ENCODE measurements around the gene PCDH15. TPM values are rescaled to one million over a fixed set of nuclear protein-coding genes. Genes with fewer than 3 reads are reported as not detected.

PCDH15 gene
- total and polyA plus RNA-seq, 2 of the 4 experiments (the other 2 are of a cell fraction): not detected

- Histone ChIP-seq H3K23ac (ENCODE audit: low read depth, low read length) (no peak overlapping the region), H3K27me3 (ENCODE audit: control insufficient read depth, insufficient read depth, low read length) (no peaks in the 10 kb centered on the region), H3K56ac (ENCODE audit: extremely low read depth, insufficient read depth, low read length) (no peak overlapping the region), H3K4ac (ENCODE audit: low read depth, low read length) (no peak overlapping the region), H3K9me1 (ENCODE audit: insufficient read depth, low read length) (no peaks in the 10 kb centered on the region), H4K8ac (ENCODE audit: low read depth in 2 of 2, low read length in 2 of 2) (no peak overlapping the region), H3K79me1 (ENCODE audit: low read depth in 1 of 2, low read length in 2 of 2) (no peaks in the 10 kb centered on the region), H3K4me3 (ENCODE audit: insufficient read depth, low read depth, low read length) (no peak overlapping the region), H4K91ac (ENCODE audit: insufficient read depth, low read depth, low read length) (no peak overlapping the region), H2BK120ac (ENCODE audit: low read depth, low read length) (no peak overlapping the region), H3K18ac (ENCODE audit: low read depth, low read length) (no peak overlapping the region), H2AK9ac (replicated peaks; ENCODE audit: low read depth, low read length, poor library complexity) (no peak overlapping the region), H2BK20ac (ENCODE audit: low read depth, low read length) (no peak overlapping the region), H2AFZ (replicated peaks; ENCODE audit: low read length, poor library complexity) (no peak overlapping the region), H3K4me1 (ENCODE audit: control insufficient read depth, insufficient read depth, low read length) (no peaks in the 10 kb centered on the region), H4K5ac (ENCODE audit: low read depth, low read length) (no peak overlapping the region), H4K20me1 (ENCODE audit: insufficient read depth, low read length) (no peaks in the 10 kb centered on the region), H3K36me3 (ENCODE audit: control insufficient read depth, insufficient read depth, low read length) (no peaks in the 10 kb centered on the region), H3K27ac (ENCODE audit: insufficient read depth, low read length) (no peak overlapping the region), H2AK5ac (ENCODE audit: low read depth, low read length) (no peak overlapping the region), H3K9me3 (ENCODE audit: control insufficient read depth, insufficient read depth, low read length) (no peaks in the 10 kb centered on the region), H3K9ac (ENCODE audit: low read depth, low read length) (no peak overlapping the region), H2BK5ac (ENCODE audit: low read depth, low read length, poor library complexity, severe bottlenecking) (no peak overlapping the region), H3K14ac (replicated peaks; ENCODE audit: low read depth, low read length) (no peak overlapping the region), H2BK15ac (ENCODE audit: low read depth, low read length) (no peak overlapping the region), H3K4me2 (ENCODE audit: low read depth, low read length) (no peak overlapping the region)
- CTCF ChIA-PET: no interaction called here
- 40% methylated on average over 2 of the region's 6 CpGs; no CpG with 5 or more reads in 1 of the 2 experiments for WGBS, 2 experiments (ENCODE audit: extremely low coverage in 2 of 2, insufficient read length in 1 of 2)
- POLR2A ChIA-PET (ENCODE audit: unreplicated experiment): no interaction called here
- intact Hi-C loops (cut with micrococcal nuclease) (no loop called here), in situ Hi-C loops (cut with MboI; ENCODE audit: low sequenced_read_pairs) (no loop called here), dilution Hi-C loops (cut with HindIII; ENCODE audit: low sequenced_read_pairs, unreplicated experiment) (no loop called here)
- no TSS peak for BruUV-seq (replicated peaks)
- TF ChIP-seq POLR2A (IDR thresholded peaks at IDR 0.05; ENCODE audit: low read depth, low read length): no peak
- TF ChIP-seq NFE2L2 (IDR thresholded peaks at IDR 0.05; ENCODE audit: low read depth, low read length): no peak
- no peak for TF ChIP-seq CTCF (conservative IDR thresholded peaks at IDR 0.05; ENCODE audit: low read depth, low read length)
- TF ChIP-seq RCOR1 (IDR thresholded peaks at IDR 0.05; ENCODE audit: insufficient replicate concordance, low read length): no peak
- no peak for TF ChIP-seq MAFK (IDR thresholded peaks at IDR 0.05; ENCODE audit: low read depth, low read length)
- no peak for TF ChIP-seq RFX5 (IDR thresholded peaks at IDR 0.05; ENCODE audit: low read depth, low read length)
- no peak for TF ChIP-seq FOS (IDR thresholded peaks at IDR 0.05; ENCODE audit: low read depth, low read length)
- no peak for TF ChIP-seq ELK1 (IDR thresholded peaks at IDR 0.05; ENCODE audit: borderline replicate concordance, low read depth, low read length)
- no peak for TF ChIP-seq CHD1 (IDR thresholded peaks at IDR 0.05; ENCODE audit: low read depth, low read length)
- TF ChIP-seq CEBPB (IDR thresholded peaks at IDR 0.05; ENCODE audit: low read depth, low read length): no peak
- no peak for TF ChIP-seq BHLHE40 (IDR thresholded peaks at IDR 0.05; ENCODE audit: low read depth, low read length)
- no peak for TF ChIP-seq MXI1 (IDR thresholded peaks at IDR 0.05; ENCODE audit: borderline replicate concordance, low read depth, low read length)
- no peak for TF ChIP-seq USF2 (IDR thresholded peaks at IDR 0.05; ENCODE audit: low read depth, low read length)
- no peak for TF ChIP-seq MAZ (IDR thresholded peaks at IDR 0.05; ENCODE audit: borderline replicate concordance, low read depth, low read length)
- no peak for TF ChIP-seq SMC3 (IDR thresholded peaks at IDR 0.05; ENCODE audit: low read depth, low read length)
- no peak for TF ChIP-seq RAD21 (IDR thresholded peaks at IDR 0.05; ENCODE audit: low read length)
- ATAC-seq (ENCODE audit: low read depth) (no peak), DNase-seq (no peak)
These were observed 1030.1 kb downstream of the PCDH15 start for GRCh38 chr10:53770903-53771302.

Data from IMR-90 (cell line).